ENCODE data around the gene SDHD.
"Not testable (repeated sequence)": the region's sequence is repeated elsewhere in the genome, so short reads cannot be mapped to it uniquely, and the experiment has no call there.

Gene SDHD

GRCh38 chr11:112086422-112087191, at the start of gene SDHD, which contains the start of gene TIMM8B:
Gene SDHD (plus strand): TSS chr11:112086873. CDS start chr11:112086908, 35 bp downstream.
Gene TIMM8B (minus strand): TSS chr11:112086756. CDS start chr11:112086723, 33 bp downstream.
- peak; percentile 96 for DNase-seq

- no peak for DNase-seq
Measured at GRCh38 chr11:112037527-112037926, 49.1 kb upstream of the SDHD start.

- DNase-seq: no peak
Measured at GRCh38 chr11:112042161-112042960, 44.3 kb upstream of the SDHD start.

- no peak for DNase-seq
Measured at GRCh38 chr11:112042961-112043304, 43.7 kb upstream of the SDHD start.

- DNase-seq: no peak
Measured at GRCh38 chr11:112044961-112045360, 41.7 kb upstream of the SDHD start.

- DNase-seq: not testable (repeated sequence)
Measured at GRCh38 chr11:112046647-112047046, 40.0 kb upstream of the SDHD start.

GRCh38 chr11:112048256-112048655, 38.4 kb upstream of the SDHD start:
- DNase-seq: not testable (repeated sequence)

GRCh38 chr11:112049777-112050176, 36.9 kb upstream of the SDHD start:
- no peak for DNase-seq

GRCh38 chr11:112050721-112051120, 36.0 kb upstream of the SDHD start:
- no peak for DNase-seq

GRCh38 chr11:112051768-112052167, 34.9 kb upstream of the SDHD start:
- DNase-seq: no peak

GRCh38 chr11:112057170-112057569, 29.5 kb upstream of the SDHD start:
- no peak for DNase-seq

GRCh38 chr11:112058103-112058502, 28.6 kb upstream of the SDHD start:
- no peak for DNase-seq

- DNase-seq: no peak
Measured at GRCh38 chr11:112062923-112063322, 23.8 kb upstream of the SDHD start.

- peak; percentile 87 for DNase-seq
Measured at GRCh38 chr11:112073941-112074811, 12.5 kb upstream of the SDHD start, which contains the start of the genes NKAPD1 and PIH1D2. Gene NKAPD1 (plus strand): TSS chr11:112074299. CDS start chr11:112075575, 1,276 bp downstream. Gene PIH1D2 (minus strand): TSS chr11:112074017. CDS start chr11:112073174, 843 bp downstream.

GRCh38 chr11:112082729-112083128, 3.9 kb upstream of the SDHD start:
- no peak for DNase-seq

- peak; percentile 73 for DNase-seq
Measured at GRCh38 chr11:112085822-112086421, 751 bp upstream of the SDHD start.

GRCh38 chr11:112087212-112087611, 539 bp downstream of the SDHD start:
- DNase-seq: no peak

GRCh38 chr11:112095302-112095701, 8.6 kb downstream of the SDHD start:
- not testable (repeated sequence) for DNase-seq

- DNase-seq: no peak
Measured at GRCh38 chr11:112096194-112096593, 9.5 kb downstream of the SDHD start.

GRCh38 chr11:112097734-112098528, 11.3 kb downstream of the SDHD start:
- no peak for DNase-seq

GRCh38 chr11:112100462-112100861, 13.8 kb downstream of the SDHD start:
- no peak for DNase-seq
